Activated CD4-positive, CD25-positive, alpha-beta regulatory T cell treated with anti-CD3 and anti-CD28 coated beads, Interleukin-2, amount 50 U/mL, for 72 hours (primary cell): ENCODE results near the gene KRT16.
"Not testable (repeated sequence)": the region's sequence is repeated elsewhere in the genome, so short reads cannot be mapped to it uniquely, and the experiment has no call there.

Experiments used
- DNase-seq: peaks from one replicate; pipeline ENCODE4 v3.0.0; 2021

Gene KRT16

GRCh38 chr17:41647038-41647813 lies 34.7 kb upstream of the KRT16 start:
- DNase-seq: no peak

- DNase-seq: no peak
Observed at GRCh38 chr17:41642252-41643156, 29.9 kb upstream of the KRT16 start.

GRCh38 chr17:41640596-41640995 lies 28.0 kb upstream of the KRT16 start:
- not testable (repeated sequence) for DNase-seq

- DNase-seq: no peak
Observed at GRCh38 chr17:41639492-41640473, 27.2 kb upstream of the KRT16 start.

- DNase-seq: no peak
Observed at GRCh38 chr17:41638941-41639340, 26.4 kb upstream of the KRT16 start.

- DNase-seq: no peak
Observed at GRCh38 chr17:41638194-41638593, 25.6 kb upstream of the KRT16 start.

GRCh38 chr17:41636652-41637051 lies 24.1 kb upstream of the KRT16 start:
- no peak for DNase-seq

GRCh38 chr17:41635121-41636097 lies 22.8 kb upstream of the KRT16 start:
- DNase-seq: no peak

- no peak for DNase-seq
Observed at GRCh38 chr17:41634639-41635038, 22.1 kb upstream of the KRT16 start.

GRCh38 chr17:41633556-41634199 lies 21.1 kb upstream of the KRT16 start:
- no peak for DNase-seq

GRCh38 chr17:41632482-41633105 lies 20.0 kb upstream of the KRT16 start:
- no peak for DNase-seq

GRCh38 chr17:41631898-41632285 lies 19.3 kb upstream of the KRT16 start:
- DNase-seq: no peak

- DNase-seq: no peak
Observed at GRCh38 chr17:41631025-41631897, 18.7 kb upstream of the KRT16 start.

- DNase-seq: no peak
Observed at GRCh38 chr17:41629826-41630670, 17.5 kb upstream of the KRT16 start.

GRCh38 chr17:41629316-41629715 lies 16.7 kb upstream of the KRT16 start:
- no peak for DNase-seq

GRCh38 chr17:41628621-41629255 lies 16.2 kb upstream of the KRT16 start:
- DNase-seq: not testable (repeated sequence)

- not testable (repeated sequence) for DNase-seq
Observed at GRCh38 chr17:41628073-41628370, 15.5 kb upstream of the KRT16 start.
